ENCODE data around the gene RHOBTB1.

RHOBTB1 gene

GRCh38 chr10:60877777-60878120 is 66.2 kb downstream of the RHOBTB1 start:
- DNase-seq (ENCODE audit: extremely low read depth, low read depth): no peak
- no peak for TF ChIP-seq CTCF (IDR thresholded peaks at IDR 0.05; ENCODE audit: low read depth, low read length, missing control alignments)
- no peak overlapping the region for H3K4me3 ChIP-seq (replicated peaks; ENCODE audit: low read depth, low read length)

- no peak for TF ChIP-seq CTCF (IDR thresholded peaks at IDR 0.05; ENCODE audit: low read depth, low read length, missing control alignments)
- DNase-seq (ENCODE audit: extremely low read depth, low read depth): no peak
These were observed 66.8 kb downstream of the RHOBTB1 start for GRCh38 chr10:60877061-60877776.

GRCh38 chr10:60873758-60874157 is 70.2 kb downstream of the RHOBTB1 start:
- no peak for DNase-seq (ENCODE audit: extremely low read depth, low read depth)
- TF ChIP-seq CTCF (IDR thresholded peaks at IDR 0.05; ENCODE audit: low read depth, low read length, missing control alignments): no peak
- no peak overlapping the region for H3K4me3 ChIP-seq (replicated peaks; ENCODE audit: low read depth, low read length)

More at GRCh38 chr10:60877061-60877776, 66.8 kb downstream of the RHOBTB1 start:
- no peak overlapping the region for H3K4me3 ChIP-seq (replicated peaks; ENCODE audit: low read depth, low read length)

- no peak for DNase-seq (ENCODE audit: extremely low read depth, low read depth)
- H3K4me3 ChIP-seq (replicated peaks; ENCODE audit: low read depth, low read length): no peak overlapping the region
- TF ChIP-seq CTCF (IDR thresholded peaks at IDR 0.05; ENCODE audit: low read depth, low read length, missing control alignments): no peak
These were observed 71.5 kb downstream of the RHOBTB1 start for GRCh38 chr10:60872451-60872850.

GRCh38 chr10:60871215-60871614 is 72.8 kb downstream of the RHOBTB1 start:
- TF ChIP-seq CTCF (IDR thresholded peaks at IDR 0.05; ENCODE audit: low read depth, low read length, missing control alignments): no peak
- H3K4me3 ChIP-seq (replicated peaks; ENCODE audit: low read depth, low read length): no peak overlapping the region
- no peak for DNase-seq (ENCODE audit: extremely low read depth, low read depth)

- DNase-seq (ENCODE audit: extremely low read depth, low read depth): no peak
- no peak for TF ChIP-seq CTCF (IDR thresholded peaks at IDR 0.05; ENCODE audit: low read depth, low read length, missing control alignments)
- no peak overlapping the region for H3K4me3 ChIP-seq (replicated peaks; ENCODE audit: low read depth, low read length)
These were observed 73.2 kb downstream of the RHOBTB1 start for GRCh38 chr10:60870803-60871202.

GRCh38 chr10:60870416-60870728 is 73.6 kb downstream of the RHOBTB1 start:
- no peak overlapping the region for H3K4me3 ChIP-seq (replicated peaks; ENCODE audit: low read depth, low read length)
- peak; percentile 12 for TF ChIP-seq CTCF (IDR thresholded peaks at IDR 0.05; ENCODE audit: low read depth, low read length, missing control alignments)
- no peak for DNase-seq (ENCODE audit: extremely low read depth, low read depth)

Measured in HFF-Myc (cell line).